Astrocyte (in vitro differentiated cells and primary cell): ENCODE measurements around the gene POU3F2.

Source experiments
- EZH2 ChIP-seq: IDR thresholded peaks from 2 replicates; pipeline ENCODE4 v1.6.1; 2012; ENCODE audit warnings: mild to moderate bottlenecking, low read length, inconsistent platforms; ENCODE audit not compliant: insufficient read depth
- TF ChIP-seq, protein P1 (sequence below): IDR thresholded peaks from 2 replicates; pipeline ENCODE4 v1.5.1; 2011; ENCODE audit warnings: low read depth, mild to moderate bottlenecking, inconsistent platforms, low read length, moderate library complexity; ENCODE audit not compliant: insufficient read depth

DNA sequence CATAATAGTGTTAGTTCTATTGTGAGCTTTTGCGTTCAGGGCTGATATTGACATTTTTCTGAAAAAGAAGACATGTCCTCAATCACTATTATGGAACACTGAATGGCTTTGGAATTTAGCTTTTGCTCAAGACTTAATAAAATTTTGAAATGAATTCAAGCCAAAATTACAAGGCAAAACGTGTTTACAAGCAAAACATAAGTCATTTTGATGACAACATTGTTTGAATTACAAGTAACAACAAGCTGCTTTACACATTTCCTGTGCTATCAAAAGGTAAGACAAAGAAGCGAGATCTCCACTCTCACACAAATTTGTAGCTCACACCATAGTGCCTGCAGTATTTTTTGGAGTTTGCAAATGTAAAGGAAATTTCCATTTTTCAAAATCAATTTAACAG, 37.4 kb downstream of the POU3F2 start:
- no peak for TF ChIP-seq EZH2
- TF ChIP-seq, protein P1, sequence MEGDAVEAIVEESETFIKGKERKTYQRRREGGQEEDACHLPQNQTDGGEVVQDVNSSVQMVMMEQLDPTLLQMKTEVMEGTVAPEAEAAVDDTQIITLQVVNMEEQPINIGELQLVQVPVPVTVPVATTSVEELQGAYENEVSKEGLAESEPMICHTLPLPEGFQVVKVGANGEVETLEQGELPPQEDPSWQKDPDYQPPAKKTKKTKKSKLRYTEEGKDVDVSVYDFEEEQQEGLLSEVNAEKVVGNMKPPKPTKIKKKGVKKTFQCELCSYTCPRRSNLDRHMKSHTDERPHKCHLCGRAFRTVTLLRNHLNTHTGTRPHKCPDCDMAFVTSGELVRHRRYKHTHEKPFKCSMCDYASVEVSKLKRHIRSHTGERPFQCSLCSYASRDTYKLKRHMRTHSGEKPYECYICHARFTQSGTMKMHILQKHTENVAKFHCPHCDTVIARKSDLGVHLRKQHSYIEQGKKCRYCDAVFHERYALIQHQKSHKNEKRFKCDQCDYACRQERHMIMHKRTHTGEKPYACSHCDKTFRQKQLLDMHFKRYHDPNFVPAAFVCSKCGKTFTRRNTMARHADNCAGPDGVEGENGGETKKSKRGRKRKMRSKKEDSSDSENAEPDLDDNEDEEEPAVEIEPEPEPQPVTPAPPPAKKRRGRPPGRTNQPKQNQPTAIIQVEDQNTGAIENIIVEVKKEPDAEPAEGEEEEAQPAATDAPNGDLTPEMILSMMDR: no peak
